T-helper 1 cell treated with Interleukin-12 subunit alpha and Interleukin-12 subunit beta and Interleukin-4 antibody, amounts not matched to agents 30 μg/mL and 1 μg/mL, for 36 hours (primary cell): ENCODE data around the gene SPIRE1.
"Not testable (repeated sequence)": the region's sequence is repeated elsewhere in the genome, so short reads cannot be mapped to it uniquely, and the experiment has no call there.

Experiments
- H3K27ac Mint-ChIP-seq: one replicate; pipeline ENCODE4 v1.8.0; 2021; ENCODE audit warnings: mild to moderate bottlenecking, mixed read lengths
- H3K27me3 Mint-ChIP-seq: one replicate; pipeline ENCODE4 v1.8.0; 2021; ENCODE audit warnings: low read depth, mixed read lengths
- H3K36me3 Mint-ChIP-seq: one replicate; pipeline ENCODE4 v1.8.0; 2021; ENCODE audit warnings: low read depth, mixed read lengths
- H3K4me1 Mint-ChIP-seq: one replicate; pipeline ENCODE4 v1.8.0; 2021; ENCODE audit warnings: low read depth, mixed read lengths
- H3K4me3 Mint-ChIP-seq: one replicate; pipeline ENCODE4 v1.8.0; 2021; ENCODE audit warnings: mild to moderate bottlenecking, moderate library complexity, mixed read lengths
- H3K9me3 Mint-ChIP-seq: one replicate; pipeline ENCODE4 v1.8.0; 2021; ENCODE audit warnings: mixed read lengths

Gene SPIRE1

DNA sequence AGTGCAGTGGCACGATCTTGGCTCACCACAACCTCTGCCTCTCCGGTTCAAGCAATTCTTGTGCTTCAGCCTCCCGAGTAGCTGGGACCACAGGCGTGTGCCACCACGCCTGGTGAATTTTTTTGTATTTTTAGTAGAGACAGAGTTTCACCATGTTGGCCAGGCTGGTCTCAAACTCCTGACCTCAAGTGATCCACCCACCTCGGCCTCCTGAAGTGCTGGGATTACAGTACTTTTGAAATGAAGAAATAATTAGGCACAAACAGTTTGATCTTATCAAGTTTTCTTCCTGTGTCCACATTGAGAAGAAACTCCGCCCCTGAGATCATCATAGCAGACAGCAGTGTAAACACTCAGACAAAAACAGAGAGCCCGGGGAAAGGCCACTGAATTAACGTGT is 247.2 kb downstream of the SPIRE1 start:
- H3K9me3 Mint-ChIP-seq, H3K4me3 Mint-ChIP-seq, H3K27ac Mint-ChIP-seq: not testable (repeated sequence)

DNA sequence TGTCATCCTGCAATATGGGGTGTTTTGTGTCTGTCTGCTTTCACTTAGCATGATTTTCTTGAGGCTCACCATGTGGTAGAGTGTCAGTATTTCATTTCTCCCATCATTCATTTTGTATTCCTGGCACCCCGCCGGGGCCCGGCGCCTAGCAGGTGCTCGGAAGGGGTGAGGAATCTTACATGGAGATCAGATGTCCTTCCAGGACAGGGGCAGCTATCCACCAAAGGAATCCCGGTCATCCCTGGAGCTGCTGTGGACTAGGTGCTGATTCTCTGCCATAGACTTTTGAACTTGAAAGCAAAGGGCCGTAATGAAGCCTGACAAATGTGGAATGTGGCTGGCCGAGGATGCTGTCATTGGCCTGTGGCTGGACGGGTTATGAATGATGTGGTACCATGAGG is 247.8 kb downstream of the SPIRE1 start:
- Mint-ChIP-seq H3K36me3 (no peaks in the 10 kb centered on the region), H3K27ac (no peak overlapping the region), H3K9me3 (no peaks in the 10 kb centered on the region), H3K4me3 (no peak overlapping the region), H3K27me3 (peaks cover 31% of the 10 kb centered on the region), H3K4me1 (peaks cover 14% of the 10 kb centered on the region)

More for the DNA sequence above, 247.2 kb downstream of the SPIRE1 start:
- peaks cover 24% of the 10 kb centered on the region for H3K27me3 Mint-ChIP-seq
- H3K36me3 Mint-ChIP-seq = not testable (repeated sequence)
- H3K4me1 Mint-ChIP-seq = peaks cover 12% of the 10 kb centered on the region

DNA sequence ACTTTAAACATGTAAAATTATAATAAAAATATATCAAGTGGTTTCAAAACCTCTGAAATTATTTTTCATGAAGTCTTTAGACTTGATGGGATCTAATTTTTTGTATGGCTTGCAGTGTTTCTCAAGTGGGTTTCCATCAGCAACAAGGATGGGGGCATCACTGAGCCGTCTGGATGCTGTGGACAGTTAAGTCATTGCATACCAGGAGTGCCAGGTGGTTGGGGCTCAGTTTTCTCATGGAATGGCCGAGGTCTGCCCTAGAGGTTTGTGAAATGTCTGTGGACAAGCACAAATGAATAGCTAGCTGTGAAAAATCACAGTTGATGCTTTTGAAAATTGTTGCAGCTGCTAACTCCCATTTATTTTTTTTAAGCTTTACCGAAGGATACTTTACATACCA is 248.4 kb downstream of the SPIRE1 start:
- Mint-ChIP-seq H3K27me3 (peaks cover 36% of the 10 kb centered on the region), H3K9me3 (no peaks in the 10 kb centered on the region), H3K4me3 (no peak overlapping the region), H3K27ac (no peak overlapping the region), H3K36me3 (no peaks in the 10 kb centered on the region), H3K4me1 (peaks cover 14% of the 10 kb centered on the region)

DNA sequence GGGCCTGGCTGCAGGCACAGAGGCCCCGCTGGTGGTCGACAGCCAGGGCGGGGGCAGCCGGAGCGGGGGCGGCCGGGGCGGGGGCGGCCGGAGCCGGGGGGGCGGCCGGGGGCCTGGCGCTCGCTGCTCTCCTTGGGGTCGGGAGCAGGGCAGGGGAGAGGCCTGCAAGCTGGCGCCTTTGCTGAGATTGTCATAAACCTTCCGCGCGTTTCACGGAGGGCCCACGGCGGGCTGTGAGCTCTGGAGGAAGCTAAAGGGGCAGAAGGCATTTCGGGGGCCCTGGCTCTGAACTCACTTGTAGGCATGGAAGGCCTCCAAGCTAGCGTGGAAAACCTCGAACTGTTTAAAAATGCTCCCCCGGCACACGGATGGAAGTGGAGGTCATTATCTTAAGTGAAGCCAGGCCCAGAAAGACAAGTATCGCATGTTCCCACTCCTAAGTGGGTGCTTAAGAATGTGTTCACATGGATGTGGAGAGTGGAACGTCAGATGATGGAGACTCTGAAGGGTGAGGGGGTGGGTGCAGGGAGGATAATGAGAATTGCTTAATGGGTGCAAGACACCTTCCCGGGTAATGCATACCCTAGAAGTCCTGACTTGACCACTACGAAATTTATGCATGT is 249.5 kb downstream of the SPIRE1 start:
- Mint-ChIP-seq H3K27ac (no peak overlapping the region), H3K4me3 (peak overlapping the region; percentile 1), H3K9me3 (no peaks in the 10 kb centered on the region), H3K27me3 (peaks cover 47% of the 10 kb centered on the region), H3K4me1 (peaks cover 18% of the 10 kb centered on the region), H3K36me3 (no peaks in the 10 kb centered on the region)

DNA sequence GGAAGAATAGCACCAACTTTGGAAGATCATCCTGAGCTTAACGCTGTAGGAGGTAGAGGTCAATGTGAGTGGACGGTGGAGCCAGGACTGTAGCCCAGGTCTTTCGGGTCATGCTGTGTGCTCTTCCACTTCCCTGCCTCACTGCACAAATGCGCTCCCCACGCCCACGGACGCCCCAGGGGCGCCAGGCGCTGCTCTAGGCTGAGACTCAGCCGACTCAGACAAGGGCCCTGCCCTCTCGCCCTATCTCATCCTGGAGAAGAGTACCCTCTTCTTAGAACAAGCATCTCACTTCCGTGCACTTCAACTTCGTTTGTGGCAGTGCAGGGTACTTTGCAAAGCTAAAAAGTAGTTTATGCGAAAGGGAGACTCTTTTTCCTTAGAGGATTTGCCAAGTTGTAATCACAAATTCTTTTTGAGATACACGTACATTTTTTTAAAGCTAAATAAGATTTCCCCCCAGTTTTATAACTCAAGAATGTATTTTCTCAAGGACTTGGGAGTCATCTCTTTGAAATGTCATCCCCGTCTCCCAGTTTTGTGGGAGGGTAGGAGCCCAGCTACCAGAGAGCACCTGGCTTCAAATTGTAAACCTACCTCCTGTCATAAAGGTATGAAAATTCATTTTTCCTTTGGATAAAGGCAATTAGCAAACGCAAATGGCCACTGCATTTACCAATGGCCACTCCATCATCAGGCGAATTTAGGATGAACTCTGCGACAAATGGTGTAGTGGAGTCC is 251.4 kb downstream of the SPIRE1 start:
- Mint-ChIP-seq H3K9me3 (no peaks in the 10 kb centered on the region), H3K27me3 (peaks cover 62% of the 10 kb centered on the region), H3K27ac (no peak overlapping the region), H3K4me1 (peaks cover 20% of the 10 kb centered on the region), H3K4me3 (peak overlapping the region; percentile 84), H3K36me3 (no peaks in the 10 kb centered on the region)

DNA sequence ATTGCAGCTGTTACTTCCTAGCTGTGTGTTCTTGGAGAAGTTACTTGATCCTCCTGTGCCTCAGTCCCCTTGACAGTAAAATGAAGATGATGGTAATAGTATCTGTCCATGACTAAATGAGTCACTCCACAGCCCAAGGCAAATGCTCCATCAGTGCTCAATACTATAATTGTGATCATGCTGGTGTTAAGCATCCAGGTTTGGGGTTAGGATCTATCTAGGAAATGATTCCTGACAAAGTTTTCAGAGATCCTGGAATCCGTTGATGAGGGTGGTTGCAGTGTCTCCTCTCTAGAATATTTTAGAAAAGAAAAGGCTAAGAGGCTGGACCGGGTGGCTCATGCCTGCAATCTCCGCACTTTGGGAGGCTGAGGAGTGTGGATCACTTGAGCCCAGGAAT is 252.8 kb downstream of the SPIRE1 start:
- Mint-ChIP-seq H3K4me3 (no peak overlapping the region), H3K4me1 (peaks cover 20% of the 10 kb centered on the region), H3K27me3 (peaks cover 63% of the 10 kb centered on the region), H3K36me3 (no peaks in the 10 kb centered on the region), H3K27ac (no peak overlapping the region), H3K9me3 (no peaks in the 10 kb centered on the region)

DNA sequence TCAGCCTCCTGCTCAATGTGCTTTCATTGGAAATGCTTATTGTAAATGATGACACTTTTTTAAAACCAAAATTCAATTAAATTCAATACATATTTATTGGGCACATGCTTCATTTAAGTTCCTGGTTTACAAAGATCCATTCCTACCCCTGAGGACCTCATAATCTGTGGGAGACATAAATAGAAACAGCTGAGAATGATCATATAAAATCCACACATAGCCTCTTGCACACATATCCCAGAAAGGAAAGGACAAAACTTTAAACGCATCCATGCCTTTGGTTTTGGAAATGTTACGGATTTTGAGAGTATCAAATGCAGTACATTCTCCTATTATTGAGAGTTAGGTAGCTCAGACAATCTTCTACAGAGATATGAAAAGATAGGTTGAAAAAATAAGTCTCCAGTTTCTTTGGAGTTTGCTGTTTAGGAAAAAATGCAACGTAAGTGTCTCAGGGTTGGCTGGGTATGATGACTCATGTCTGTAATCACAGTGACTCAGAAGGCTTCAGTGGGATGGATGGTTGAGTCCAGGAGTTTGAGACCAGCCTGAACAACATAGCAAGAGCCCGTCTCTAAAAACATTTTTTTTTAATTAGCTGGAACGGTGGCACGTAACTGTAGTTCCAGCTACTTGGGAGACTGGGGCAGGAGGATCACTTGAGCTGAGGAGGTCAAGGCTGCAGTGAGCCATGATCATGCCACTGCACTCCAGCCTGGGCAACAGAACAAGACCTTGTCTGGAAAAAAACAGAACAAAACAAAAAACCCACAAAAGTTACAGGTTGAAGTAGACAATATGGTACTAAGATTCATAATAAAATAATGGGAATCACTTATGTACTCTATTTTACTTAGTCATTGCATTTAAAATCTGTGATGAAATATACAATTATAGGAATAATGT is 254.1 kb downstream of the SPIRE1 start:
- Mint-ChIP-seq H3K27me3 (peaks cover 61% of the 10 kb centered on the region), H3K4me1 (peaks cover 20% of the 10 kb centered on the region), H3K36me3 (no peaks in the 10 kb centered on the region), H3K4me3 (no peak overlapping the region), H3K9me3 (no peaks in the 10 kb centered on the region), H3K27ac (no peak overlapping the region)

DNA sequence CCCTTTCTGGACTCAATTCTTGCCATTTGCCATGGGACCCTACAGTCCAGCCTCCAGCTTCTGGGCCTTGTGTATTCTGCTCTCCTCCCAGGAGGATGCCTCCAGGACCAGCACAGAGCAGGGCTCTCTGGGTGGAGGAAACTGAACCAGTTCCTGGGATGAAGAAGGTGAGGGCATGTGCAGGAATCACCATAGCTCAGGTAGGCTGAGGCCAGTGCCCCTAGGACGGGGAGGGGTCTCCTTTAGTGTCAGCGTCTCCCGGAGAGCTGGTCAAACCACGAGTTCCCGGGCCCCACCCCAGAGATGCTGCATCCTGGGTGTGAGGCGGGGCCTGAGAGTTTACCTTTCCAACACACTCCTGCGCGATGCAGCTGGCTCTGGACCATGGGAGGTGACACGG is 256.0 kb downstream of the SPIRE1 start:
- Mint-ChIP-seq H3K27ac (no peak overlapping the region), H3K4me1 (peaks cover 15% of the 10 kb centered on the region), H3K4me3 (no peak overlapping the region), H3K27me3 (peaks cover 58% of the 10 kb centered on the region), H3K9me3 (no peaks in the 10 kb centered on the region), H3K36me3 (no peaks in the 10 kb centered on the region)

DNA sequence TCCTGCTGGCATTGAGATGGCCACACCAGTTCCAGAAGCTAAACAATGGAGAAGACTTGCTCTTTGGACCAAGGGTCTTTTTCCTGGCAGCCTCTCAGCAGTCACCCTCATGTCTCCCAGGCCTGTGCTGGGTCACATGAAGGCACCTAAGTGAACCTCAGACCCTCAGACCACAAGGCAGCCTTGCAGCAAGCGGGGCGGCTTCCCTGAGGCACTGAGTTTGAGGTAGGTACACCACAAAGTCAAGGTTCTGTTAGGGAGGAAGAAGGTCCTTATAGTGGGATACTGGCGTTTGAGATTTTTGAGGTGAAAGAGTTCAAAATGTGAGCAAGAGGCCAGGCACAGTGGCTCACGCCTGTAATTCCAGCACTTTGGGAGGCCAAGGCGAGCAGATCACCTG is 258.7 kb downstream of the SPIRE1 start:
- no peak overlapping the region for H3K4me3 Mint-ChIP-seq
- H3K9me3 Mint-ChIP-seq = no peaks in the 10 kb centered on the region
- no peak overlapping the region for H3K27ac Mint-ChIP-seq
- peaks cover 6% of the 10 kb centered on the region for H3K4me1 Mint-ChIP-seq
- H3K36me3 Mint-ChIP-seq = no peaks in the 10 kb centered on the region
- H3K27me3 Mint-ChIP-seq = peaks cover 39% of the 10 kb centered on the region

DNA sequence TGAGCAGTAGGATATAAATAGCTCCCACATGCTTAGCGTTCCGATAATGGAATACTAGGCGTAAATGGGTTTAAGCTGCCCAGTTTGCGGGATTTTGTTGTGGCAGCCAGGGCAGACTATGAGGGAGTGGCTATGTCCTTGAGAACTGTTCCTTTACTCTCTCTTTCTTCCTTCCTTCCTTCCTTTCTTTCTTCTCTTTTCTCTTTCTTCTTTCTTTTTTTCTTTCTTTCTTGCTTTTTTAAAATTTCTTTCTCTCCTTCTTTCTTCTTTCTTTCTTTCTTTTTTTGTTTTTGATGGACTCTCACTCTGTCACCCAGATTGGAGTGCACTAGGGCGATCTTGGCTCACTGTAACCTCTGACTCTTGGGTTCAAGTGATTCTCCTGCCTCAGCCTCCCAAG is 259.3 kb downstream of the SPIRE1 start:
- Mint-ChIP-seq H3K9me3 (no peaks in the 10 kb centered on the region), H3K4me1 (peaks cover 3% of the 10 kb centered on the region), H3K4me3 (no peak overlapping the region), H3K36me3 (no peaks in the 10 kb centered on the region), H3K27me3 (peaks cover 33% of the 10 kb centered on the region), H3K27ac (no peak overlapping the region)

DNA sequence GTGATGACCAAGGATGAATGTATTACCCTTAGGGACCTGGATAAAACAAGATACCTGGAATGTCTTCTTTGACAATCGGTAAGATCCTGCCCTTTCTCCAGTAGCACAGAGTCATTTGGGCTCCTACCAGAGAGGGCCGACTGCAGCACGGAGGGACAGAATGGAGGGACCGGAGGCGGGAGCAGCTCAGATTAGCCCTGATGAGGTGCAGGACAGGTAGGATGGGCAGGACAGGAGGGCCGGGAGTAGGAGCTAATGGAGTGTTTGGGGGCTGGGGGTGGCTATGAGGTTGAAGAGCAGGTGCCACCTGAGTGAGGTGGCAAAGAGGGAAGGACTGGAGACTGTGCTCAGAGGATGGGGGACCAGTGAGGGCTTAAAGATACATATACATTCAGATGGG is 260.1 kb downstream of the SPIRE1 start:
- Mint-ChIP-seq H3K27me3 (peaks cover 28% of the 10 kb centered on the region), H3K36me3 (no peaks in the 10 kb centered on the region), H3K27ac (no peak overlapping the region), H3K4me3 (no peak overlapping the region), H3K9me3 (no peaks in the 10 kb centered on the region), H3K4me1 (peaks cover 2% of the 10 kb centered on the region)

DNA sequence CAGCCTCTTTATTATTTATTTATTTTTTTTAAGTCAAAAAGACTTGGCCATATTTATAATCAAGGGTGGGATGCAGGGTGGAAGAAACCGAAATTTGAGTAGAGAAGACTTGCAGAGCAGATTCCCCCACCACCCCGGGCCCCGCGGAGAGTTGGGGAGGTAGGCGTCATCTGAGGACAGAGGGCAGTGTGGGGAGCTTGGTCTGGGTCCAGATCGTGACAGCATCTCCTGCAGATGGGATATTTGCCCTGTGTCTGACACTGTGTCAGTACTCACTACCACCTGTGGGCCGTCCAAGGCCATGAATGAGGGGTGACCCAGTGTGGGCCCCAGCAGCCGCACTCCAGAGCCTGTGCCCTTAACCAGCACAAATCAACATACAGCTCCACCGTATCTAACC is 260.7 kb downstream of the SPIRE1 start:
- Mint-ChIP-seq H3K27ac (no peak overlapping the region), H3K4me1 (peaks cover under 1% of the 10 kb centered on the region), H3K36me3 (no peaks in the 10 kb centered on the region), H3K27me3 (peaks cover 22% of the 10 kb centered on the region), H3K4me3 (no peak overlapping the region), H3K9me3 (no peaks in the 10 kb centered on the region)
